Caki2 (cell line): ENCODE data around the gene TAAR5. TPM values are rescaled to one million over a fixed set of nuclear protein-coding genes. Genes with fewer than 3 reads are reported as not detected.
"Not testable (repeated sequence)": the region's sequence is repeated elsewhere in the genome, so short reads cannot be mapped to it uniquely, and the experiment has no call there.

ENCODE experiments used
- DNase-seq: peaks from one replicate; pipeline ENCODE4 v3.0.0-alpha.2; 2015; ENCODE audit warnings: low read depth
- in situ Hi-C: cut with HindIII; loops from 2 replicates; pipeline ENCODE4 v1.10.0; 2016; ENCODE audit warnings: low sequenced_read_pairs, low pct_unique_long_range_greater_than_20kb, mixed read lengths
- total RNA-seq: library from RNA; depleted of rRNA; stranded (reverse); fragments of >200 nt; shearing (Covaris generic); gene quantifications from 2 replicates; pipeline ENCODE4 v1.2.3, GENCODE V29; 2014; ENCODE audit warnings: low replicate concordance; rRNA removed

Gene TAAR5
- total RNA-seq, 1 experiment from 2014 or later, result not detected

GRCh38 chr6:132587424-132587823 is 2.1 kb downstream of the TAAR5 start:
- in situ Hi-C loops, result no loop called here
- no peak for DNase-seq

DNA sequence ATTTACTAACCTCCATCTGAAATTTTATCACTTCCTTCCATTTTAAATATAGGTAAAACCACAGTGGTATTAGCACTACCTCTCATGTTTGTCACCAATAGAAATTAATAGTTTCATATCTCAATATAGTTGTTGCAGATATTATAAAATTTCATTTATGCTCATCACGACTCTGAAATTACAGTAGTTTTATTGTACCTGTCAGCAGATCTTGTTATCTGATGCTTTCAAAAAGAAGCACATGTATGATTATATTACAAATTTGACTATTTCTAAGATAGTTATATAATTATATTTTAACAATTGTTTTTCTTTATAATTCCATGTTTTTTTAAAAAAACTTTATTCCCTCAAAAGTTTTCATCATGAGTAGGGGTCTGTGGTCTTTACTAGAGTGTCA is 4.8 kb downstream of the TAAR5 start:
- in situ Hi-C loops, result no loop called here
- no peak for DNase-seq

GRCh38 chr6:132571774-132572173 is 17.8 kb downstream of the TAAR5 start:
- DNase-seq, result no peak
- in situ Hi-C loops, result no loop called here

DNA sequence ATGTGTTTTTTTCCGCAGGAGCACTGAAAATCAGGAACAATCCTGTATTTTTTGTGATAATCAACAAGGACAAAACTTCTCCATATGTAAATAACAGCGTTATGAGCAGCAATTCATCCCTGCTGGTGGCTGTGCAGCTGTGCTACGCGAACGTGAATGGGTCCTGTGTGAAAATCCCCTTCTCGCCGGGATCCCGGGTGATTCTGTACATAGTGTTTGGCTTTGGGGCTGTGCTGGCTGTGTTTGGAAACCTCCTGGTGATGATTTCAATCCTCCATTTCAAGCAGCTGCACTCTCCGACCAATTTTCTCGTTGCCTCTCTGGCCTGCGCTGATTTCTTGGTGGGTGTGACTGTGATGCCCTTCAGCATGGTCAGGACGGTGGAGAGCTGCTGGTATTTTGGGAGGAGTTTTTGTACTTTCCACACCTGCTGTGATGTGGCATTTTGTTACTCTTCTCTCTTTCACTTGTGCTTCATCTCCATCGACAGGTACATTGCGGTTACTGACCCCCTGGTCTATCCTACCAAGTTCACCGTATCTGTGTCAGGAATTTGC is 19.2 kb downstream of the TAAR5 start, which contains the start of gene TAAR6:
Gene TAAR6, plus strand, starts transcription at position 102 of the 557 bp plus-strand sequence. Its CDS starts 0 bp downstream, at position 102.
- DNase-seq, result no peak
- in situ Hi-C loops, result no loop called here

GRCh38 chr6:132569170-132569569 is 20.4 kb downstream of the TAAR5 start:
- in situ Hi-C loops, result no loop called here
- no peak for DNase-seq

DNA sequence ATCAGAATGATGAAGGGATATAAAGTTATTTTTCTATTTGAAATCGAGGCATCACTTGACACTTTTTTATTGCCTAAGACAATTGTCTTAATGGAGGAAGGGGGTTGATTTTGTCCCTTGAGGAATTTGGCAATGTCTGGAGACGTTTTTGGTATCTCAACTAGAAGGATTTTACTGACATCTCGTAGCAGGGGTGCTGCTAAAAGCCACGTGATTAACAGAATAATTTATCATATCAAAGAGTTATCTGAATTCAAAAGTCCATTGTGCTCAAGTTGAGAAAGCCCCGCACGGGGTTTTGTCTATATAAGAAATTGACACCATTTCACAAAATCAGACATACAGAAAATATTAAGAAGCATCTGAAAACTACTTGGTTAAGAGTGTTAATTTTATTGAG is 20.9 kb downstream of the TAAR5 start:
- in situ Hi-C loops, result no loop called here
- no peak for DNase-seq

GRCh38 chr6:132567566-132567965 is 22.0 kb downstream of the TAAR5 start:
- no peak for DNase-seq
- in situ Hi-C loops, result no loop called here

GRCh38 chr6:132566404-132566803 is 23.1 kb downstream of the TAAR5 start:
- DNase-seq, result no peak
- in situ Hi-C loops, result no loop called here

- DNase-seq, result not testable (repeated sequence)
These were observed 29.5 kb downstream of the TAAR5 start for GRCh38 chr6:132560087-132560486.

GRCh38 chr6:132552372-132552771 is 37.2 kb downstream of the TAAR5 start, which contains the start of gene TAAR8:
Gene TAAR8 (plus strand): TSS chr6:132552672. CDS start chr6:132552693, 21 bp downstream.
- DNase-seq, result no peak
- in situ Hi-C loops, result no loop called here

More at GRCh38 chr6:132560087-132560486, 29.5 kb downstream of the TAAR5 start:
- in situ Hi-C loops, result not testable (repeated sequence)

- in situ Hi-C loops, result no loop called here
- no peak for DNase-seq
These were observed 38.3 kb downstream of the TAAR5 start for GRCh38 chr6:132551214-132551613.

GRCh38 chr6:132548746-132549463 is 40.6 kb downstream of the TAAR5 start:
- no peak for DNase-seq
- in situ Hi-C loops, result no loop called here

DNA sequence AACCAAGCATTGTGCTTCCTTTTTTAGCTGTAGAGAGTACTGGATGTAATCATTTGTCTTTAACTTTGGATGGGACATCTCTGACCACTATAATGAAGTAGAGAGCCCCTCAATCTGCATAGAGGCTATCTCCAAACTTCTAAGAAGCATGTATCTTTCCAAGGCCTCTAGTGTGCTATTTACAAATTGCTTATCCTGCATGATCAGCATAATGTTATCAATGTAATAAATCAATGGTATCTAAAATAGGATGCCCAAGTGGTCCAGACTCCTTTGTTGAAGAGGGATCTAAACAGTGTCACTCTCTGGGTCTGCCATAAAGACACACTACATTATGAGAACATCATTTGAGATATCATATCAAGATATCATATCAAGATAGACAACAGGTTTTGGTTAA is 44.7 kb downstream of the TAAR5 start:
- DNase-seq, result no peak
- in situ Hi-C loops, result no loop called here

Other genes with a start within 250 kb of the TAAR5 start
- gene MOXD1, start 188.3 kb downstream of the TAAR5 start, total RNA-seq, result 23.9 and 33.6 TPM in 2 replicates
- 4.8 and 21.9 TPM in 2 replicates for gene STX7, start 76.6 kb downstream of the TAAR5 start, total RNA-seq
- gene TAAR9, start 51.5 kb downstream of the TAAR5 start, total RNA-seq, result not detected in 2 replicates
- not detected in 2 replicates for gene TAAR8, start 37.1 kb downstream of the TAAR5 start, total RNA-seq
- not detected in 2 replicates for gene TAAR6, start 19.4 kb downstream of the TAAR5 start, total RNA-seq
- not detected in 2 replicates for gene TAAR2, start 34.5 kb upstream of the TAAR5 start, total RNA-seq
- not detected in 2 replicates for gene TAAR1, start 69.4 kb upstream of the TAAR5 start, total RNA-seq
- gene VNN1, start 124.3 kb upstream of the TAAR5 start, total RNA-seq, result not detected in 2 replicates
- gene VNN2, start 168.2 kb upstream of the TAAR5 start, total RNA-seq, result not detected in 2 replicates
- 11.7 and 15.5 TPM in 2 replicates for gene SLC18B1, start 208.9 kb upstream of the TAAR5 start, total RNA-seq
- gene RPS12, start 224.8 kb upstream of the TAAR5 start, total RNA-seq, result 1,252 and 1,375 TPM in 2 replicates